Kidney (tissue), 14 donors: ENCODE results near the gene CRIM1. TPM values are rescaled to one million over a fixed set of nuclear protein-coding genes. Genes with fewer than 3 reads are reported as not detected.

Source experiments
- DNase-seq, 5 donors: peaks; one replicate each; pipeline ENCODE4 v3.0.0-alpha.2; 2013 to 2020
- FAIRE-seq: peaks from 2 replicates; lab custom pipeline; 2012; peaks lifted over from hg19 to GRCh38; lab: Jason Lieb, UNC
- H3K27ac ChIP-seq, 2 donors: one replicate each; pipeline ENCODE4 v1.7.0; 2013; ENCODE audit warnings: low read depth in 2 of 2, low read length in 2 of 2, inconsistent platforms in 1 of 2
- H3K27me3 ChIP-seq: one replicate; pipeline ENCODE4 v1.7.1; 2013; ENCODE audit warnings: low read length, inconsistent platforms; ENCODE audit not compliant: control insufficient read depth, insufficient read depth
- H3K36me3 ChIP-seq, 3 donors: one replicate each; pipeline versions ENCODE4 v1.7.0 to v1.7.1; 2013; ENCODE audit warnings: low read length in 3 of 3, control low read depth in 1 of 3, inconsistent platforms in 1 of 3; ENCODE audit not compliant: insufficient read depth in 3 of 3, control insufficient read depth in 2 of 3
- H3K4me1 ChIP-seq, 3 donors: one replicate each; pipeline versions ENCODE4 v1.7.0 to v1.7.1; 2013; ENCODE audit warnings: low read length in 3 of 3, inconsistent platforms in 1 of 3, low read depth in 1 of 3; ENCODE audit not compliant: control insufficient read depth in 2 of 3, insufficient read depth in 2 of 3
- H3K4me3 ChIP-seq, 3 donors: one replicate each; pipeline versions ENCODE4 v1.7.0 to v1.8.1; 2013; ENCODE audit warnings: low read length in 3 of 3, control low read depth in 1 of 3, inconsistent platforms in 1 of 3
- H3K9ac ChIP-seq, 3 donors: one replicate each; pipeline versions ENCODE4 v1.7.0 to v1.7.1; 2013; ENCODE audit warnings: low read length in 3 of 3, control low read depth in 1 of 3, inconsistent platforms in 1 of 3
- H3K9me3 ChIP-seq, 3 donors: one replicate each; pipeline versions ENCODE4 v1.7.0 to v1.7.1; 2013; ENCODE audit warnings: low read length in 3 of 3, control low read depth in 1 of 3, inconsistent platforms in 1 of 3; ENCODE audit not compliant: control insufficient read depth in 2 of 3, insufficient read depth in 1 of 3
- intact Hi-C: fragments of 100-400 bp; cut with DNase I; formaldehyde crosslinking; loops from one replicate; pipeline ENCODE4 v1.11.1; 2022
- polyA plus RNA-seq: library from polyadenylated mRNA; stranded (reverse); fragments of 350-450 nt; fragmentation: Illumina TruSeq; extraction: RNeasy Lipid Tissue Mini Kit (QIAGEN cat#74804); gene quantifications from one replicate; pipeline ENCODE4 v1.2.3, GENCODE V29; 2014; ENCODE audit warnings: low read depth, low replicate concordance; ENCODE audit not compliant: insufficient read depth
- total RNA-seq: library from RNA; stranded (reverse); fragmentation: NEBNext Ultra II Directional; extraction: Animal tissue kit (Norgen Biotek cat#: 25700); gene quantifications from one replicate; pipeline ENCODE4 v1.2.1, GENCODE V29; 2021
- TF ChIP-seq, protein P1 (sequence below): IDR thresholded peaks from 3 replicates; pipeline ENCODE4 v1.5.1; 2012; ENCODE audit warnings: mild to moderate bottlenecking, moderate library complexity, borderline replicate concordance; ENCODE audit not compliant: insufficient read depth; ENCODE audit errors: extremely low read depth
- donor health status: control.
- donor health status: control.
- donor health status: control.
- donor health status: control.
- donor health status: control.
- donor health status: DM: yes; HTN: yes; CAD: no.
- donor health status: Normal renal cell carcinoma (clear cell type).

The CRIM1 gene
- total and polyA plus RNA-seq, 2 donors from 2014 or later: 47.2 to 154 TPM

DNA sequence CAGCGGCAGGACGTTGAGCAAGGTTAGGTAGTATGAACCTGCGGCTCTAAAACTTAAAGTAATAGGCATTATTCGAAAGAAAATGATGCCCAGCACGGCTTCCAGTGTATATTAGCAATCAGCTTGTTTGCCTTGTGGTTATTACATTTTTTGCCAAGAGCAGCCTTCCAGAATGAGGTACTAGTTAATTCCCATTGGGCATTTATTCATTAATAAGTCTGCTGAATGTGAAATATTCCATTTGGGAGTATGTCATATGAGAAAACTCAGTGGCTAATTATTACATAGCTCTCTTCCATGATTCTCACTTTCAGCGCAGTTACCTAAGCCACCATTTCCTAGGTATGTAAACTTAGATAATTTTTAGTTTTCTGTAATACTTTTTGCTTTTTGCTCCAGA, 12.9 kb downstream of the CRIM1 start:
- intact Hi-C loops: no loop called here
- FAIRE-seq: no peak
- no peaks in the 10 kb centered on the region for H3K36me3 ChIP-seq
- no peaks in the 10 kb centered on the region for H3K27me3 ChIP-seq
- peak overlapping the region in 2 of 3 donors; percentile 36 to 51 for H3K4me3 ChIP-seq
- peak overlapping the region in 1 of 3 donors; percentile 38 for H3K9ac ChIP-seq
- no peaks in the 10 kb centered on the region for H3K9me3 ChIP-seq
- DNase-seq: no peak
- H3K27ac ChIP-seq: peak overlapping the region; percentile 5 to 65
- peaks cover 21 to 83% (median 41%) of the 10 kb centered on the region in 3 donors for H3K4me1 ChIP-seq
- TF ChIP-seq, protein P1, sequence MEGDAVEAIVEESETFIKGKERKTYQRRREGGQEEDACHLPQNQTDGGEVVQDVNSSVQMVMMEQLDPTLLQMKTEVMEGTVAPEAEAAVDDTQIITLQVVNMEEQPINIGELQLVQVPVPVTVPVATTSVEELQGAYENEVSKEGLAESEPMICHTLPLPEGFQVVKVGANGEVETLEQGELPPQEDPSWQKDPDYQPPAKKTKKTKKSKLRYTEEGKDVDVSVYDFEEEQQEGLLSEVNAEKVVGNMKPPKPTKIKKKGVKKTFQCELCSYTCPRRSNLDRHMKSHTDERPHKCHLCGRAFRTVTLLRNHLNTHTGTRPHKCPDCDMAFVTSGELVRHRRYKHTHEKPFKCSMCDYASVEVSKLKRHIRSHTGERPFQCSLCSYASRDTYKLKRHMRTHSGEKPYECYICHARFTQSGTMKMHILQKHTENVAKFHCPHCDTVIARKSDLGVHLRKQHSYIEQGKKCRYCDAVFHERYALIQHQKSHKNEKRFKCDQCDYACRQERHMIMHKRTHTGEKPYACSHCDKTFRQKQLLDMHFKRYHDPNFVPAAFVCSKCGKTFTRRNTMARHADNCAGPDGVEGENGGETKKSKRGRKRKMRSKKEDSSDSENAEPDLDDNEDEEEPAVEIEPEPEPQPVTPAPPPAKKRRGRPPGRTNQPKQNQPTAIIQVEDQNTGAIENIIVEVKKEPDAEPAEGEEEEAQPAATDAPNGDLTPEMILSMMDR: no peak

DNA sequence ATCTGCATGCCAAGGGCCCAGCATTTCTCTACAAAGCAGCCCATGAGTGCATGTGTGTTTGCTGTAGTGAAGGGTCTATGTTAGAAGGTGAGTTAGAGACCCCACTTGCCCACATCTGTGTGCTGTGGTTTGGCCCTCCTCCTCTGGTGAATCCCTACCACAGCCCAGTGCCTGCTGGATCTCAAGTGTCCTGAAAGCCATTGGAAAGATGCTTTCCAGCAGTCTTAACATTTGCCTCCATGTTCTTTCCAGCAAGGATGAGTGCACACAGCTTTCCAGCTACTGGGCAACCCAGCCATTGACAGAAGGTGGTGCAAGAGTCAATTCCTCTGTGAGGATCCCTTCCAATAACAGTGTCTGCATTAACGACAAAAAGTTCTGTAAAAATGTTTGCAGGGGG, 13.6 kb downstream of the CRIM1 start:
- Histone ChIP-seq H3K27me3 (no peaks in the 10 kb centered on the region), H3K4me1 (peaks cover 21 to 82% (median 42%) of the 10 kb centered on the region in 3 donors), H3K9me3 (no peaks in the 10 kb centered on the region), H3K27ac (peak overlapping the region in 1 of 2 donors; percentile 33), H3K36me3 (no peaks in the 10 kb centered on the region), H3K4me3 (no peak overlapping the region), H3K9ac (no peak overlapping the region)
- FAIRE-seq (no peak), DNase-seq (no peak)
- TF ChIP-seq, protein P1: no peak
- intact Hi-C loops: no loop called here

DNA sequence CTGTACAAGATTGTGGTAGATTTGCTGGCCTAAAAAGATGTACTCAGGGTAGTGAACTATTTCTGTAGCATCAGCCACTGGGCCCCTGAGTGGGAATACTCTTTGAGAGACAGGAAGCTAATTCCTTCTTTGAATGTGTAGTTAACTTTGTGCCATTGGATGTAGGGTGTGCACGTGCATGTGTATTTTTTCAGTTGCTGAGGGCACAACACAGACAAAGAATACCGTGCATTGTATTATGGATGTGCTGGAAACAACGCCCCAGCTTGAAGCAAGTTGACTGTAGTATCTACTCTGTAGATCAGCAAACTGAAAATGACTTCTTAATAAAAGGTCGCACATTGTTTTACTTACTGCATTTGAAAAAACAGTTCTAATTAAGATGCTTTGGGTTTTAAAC, 14.1 kb downstream of the CRIM1 start:
- H3K27me3 ChIP-seq: no peaks in the 10 kb centered on the region
- H3K27ac ChIP-seq: no peak overlapping the region
- intact Hi-C loops: no loop called here
- no peaks in the 10 kb centered on the region for H3K36me3 ChIP-seq
- no peak for FAIRE-seq
- H3K9me3 ChIP-seq: no peaks in the 10 kb centered on the region
- H3K4me3 ChIP-seq: no peak overlapping the region
- no peak for DNase-seq
- TF ChIP-seq, protein P1: no peak
- H3K9ac ChIP-seq: no peak overlapping the region
- H3K4me1 ChIP-seq: peaks cover 21 to 85% (median 42%) of the 10 kb centered on the region in 3 donors

DNA sequence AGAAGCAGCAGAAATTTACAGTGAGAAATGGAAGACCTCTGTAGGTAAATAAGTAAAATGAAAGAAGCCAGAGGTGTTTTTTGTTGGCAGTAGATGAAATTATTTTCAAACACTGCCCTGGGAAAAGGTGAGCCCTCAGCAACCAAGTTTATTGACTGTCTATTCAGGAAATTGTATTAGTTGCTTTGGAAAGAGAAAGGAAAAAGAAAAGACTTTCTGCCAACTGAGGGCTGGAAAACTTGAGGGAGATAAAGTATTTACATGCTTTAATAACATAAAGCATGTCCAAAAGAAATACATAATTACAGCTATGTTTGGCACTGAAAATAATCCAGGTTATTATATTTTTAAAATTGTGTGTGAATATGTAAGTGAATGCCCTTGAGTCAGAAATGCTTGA, 14.7 kb downstream of the CRIM1 start:
- TF ChIP-seq, protein P1: no peak
- Histone ChIP-seq H3K9ac (no peak overlapping the region), H3K4me3 (no peak overlapping the region), H3K36me3 (no peaks in the 10 kb centered on the region), H3K27ac (peak overlapping the region in 1 of 2 donors; percentile 33), H3K9me3 (no peaks in the 10 kb centered on the region), H3K4me1 (peaks cover 21 to 86% (median 42%) of the 10 kb centered on the region in 3 donors), H3K27me3 (no peaks in the 10 kb centered on the region)
- FAIRE-seq: no peak
- intact Hi-C loops: no loop called here
- no peak for DNase-seq
